ENCODE data around the gene NFIC.
"Not testable (repeated sequence)": the region's sequence is repeated elsewhere in the genome, so short reads cannot be mapped to it uniquely, and the experiment has no call there.

Gene NFIC

GRCh38 chr19:3375221-3376090 lies 9.1 kb downstream of the NFIC start:
- DNase-seq = no peak

GRCh38 chr19:3376091-3376455 lies 9.7 kb downstream of the NFIC start:
- not testable (repeated sequence) for DNase-seq

- DNase-seq = no peak
These were observed 12.2 kb downstream of the NFIC start for GRCh38 chr19:3378352-3379150.

GRCh38 chr19:3380829-3381228 lies 14.4 kb downstream of the NFIC start:
- DNase-seq = no peak

GRCh38 chr19:3381701-3382372 lies 15.5 kb downstream of the NFIC start:
- no peak for DNase-seq

GRCh38 chr19:3382460-3383100 lies 16.2 kb downstream of the NFIC start:
- no peak for DNase-seq

- no peak for DNase-seq
These were observed 16.8 kb downstream of the NFIC start for GRCh38 chr19:3383121-3383722.

GRCh38 chr19:3386447-3387234 lies 20.3 kb downstream of the NFIC start:
- DNase-seq = no peak

- DNase-seq = no peak
These were observed 21.5 kb downstream of the NFIC start for GRCh38 chr19:3387645-3388589.

GRCh38 chr19:3389446-3389778 lies 23.0 kb downstream of the NFIC start:
- DNase-seq = no peak

GRCh38 chr19:3389876-3390371 lies 23.5 kb downstream of the NFIC start:
- no peak for DNase-seq

- not testable (repeated sequence) for DNase-seq
These were observed 25.5 kb downstream of the NFIC start for GRCh38 chr19:3391911-3392310.

- no peak for DNase-seq
These were observed 26.1 kb downstream of the NFIC start for GRCh38 chr19:3392480-3392879.

GRCh38 chr19:3396881-3397265 lies 30.5 kb downstream of the NFIC start:
- no peak for DNase-seq

- no peak for DNase-seq
These were observed 31.1 kb downstream of the NFIC start for GRCh38 chr19:3397266-3398022.

- DNase-seq = no peak
These were observed 31.9 kb downstream of the NFIC start for GRCh38 chr19:3398114-3398899.

GRCh38 chr19:3398900-3399278 lies 32.5 kb downstream of the NFIC start:
- DNase-seq = no peak

- not testable (repeated sequence) for DNase-seq
These were observed 32.9 kb downstream of the NFIC start for GRCh38 chr19:3399311-3399710.

All from NK-92 treated with Interleukin-12 subunit alpha and Interleukin-12 subunit beta, amount 100 ng/mL, for 24 hours (cell line).